Measurements from ENCODE around the gene SAP25. TPM values are rescaled to one million over a fixed set of nuclear protein-coding genes. Genes with fewer than 3 reads are reported as not detected.

SAP25 gene
- total RNA-seq, 1 donor from 2014 or later = 2.9 TPM

DNA sequence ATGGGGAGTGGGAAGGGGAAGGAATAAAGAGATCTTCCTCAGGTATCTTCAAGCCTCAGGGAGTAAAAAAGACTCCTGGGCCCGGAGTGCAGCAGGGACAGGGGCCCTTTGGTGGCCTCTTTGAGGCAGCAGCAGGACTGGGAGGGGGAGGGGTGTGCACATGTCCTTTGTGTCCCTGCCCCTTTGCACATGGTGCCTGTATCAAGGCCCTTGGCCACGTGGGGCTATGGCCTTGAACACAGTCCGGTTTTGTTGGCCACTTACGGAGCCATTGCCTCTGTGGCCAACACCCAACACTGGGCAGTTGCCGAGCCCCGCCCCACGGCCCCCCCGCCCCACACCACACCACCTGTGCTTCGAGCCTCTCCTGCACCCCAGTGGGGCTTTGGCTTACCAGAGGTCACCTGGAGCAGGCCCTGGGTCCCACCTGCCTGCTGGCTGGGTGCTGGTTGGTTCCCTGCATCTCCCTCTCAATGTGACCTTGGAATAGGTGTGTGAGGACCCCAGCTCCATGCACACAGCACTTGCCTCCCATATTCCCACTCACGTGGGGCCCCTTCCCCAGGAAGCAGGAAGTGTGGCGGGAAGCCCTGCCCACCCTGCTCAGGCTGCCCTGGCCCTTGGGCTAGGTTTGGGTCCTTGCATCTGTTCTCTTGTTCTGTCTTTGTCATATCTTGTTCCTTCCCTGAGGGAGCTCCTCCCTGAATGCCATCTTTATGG is 5.4 kb downstream of the SAP25 start:
- no peaks in the 10 kb centered on the region for H3K36me3 ChIP-seq
- no peak overlapping the region for H3K4me3 ChIP-seq
- DNase-seq (ENCODE audit: extremely low spot score in 2 of 2) = no peak
- no peaks in the 10 kb centered on the region for H3K9me3 ChIP-seq
- no peaks in the 10 kb centered on the region for H3K27me3 ChIP-seq
- TF ChIP-seq POLR2AphosphoS5 (IDR thresholded peaks at IDR 0.05; ENCODE audit: insufficient read depth in 1 of 2, low read depth in 1 of 2) (no peak), POLR2A (IDR thresholded peaks at IDR 0.05) (no peak)
- TF ChIP-seq, protein P1, sequence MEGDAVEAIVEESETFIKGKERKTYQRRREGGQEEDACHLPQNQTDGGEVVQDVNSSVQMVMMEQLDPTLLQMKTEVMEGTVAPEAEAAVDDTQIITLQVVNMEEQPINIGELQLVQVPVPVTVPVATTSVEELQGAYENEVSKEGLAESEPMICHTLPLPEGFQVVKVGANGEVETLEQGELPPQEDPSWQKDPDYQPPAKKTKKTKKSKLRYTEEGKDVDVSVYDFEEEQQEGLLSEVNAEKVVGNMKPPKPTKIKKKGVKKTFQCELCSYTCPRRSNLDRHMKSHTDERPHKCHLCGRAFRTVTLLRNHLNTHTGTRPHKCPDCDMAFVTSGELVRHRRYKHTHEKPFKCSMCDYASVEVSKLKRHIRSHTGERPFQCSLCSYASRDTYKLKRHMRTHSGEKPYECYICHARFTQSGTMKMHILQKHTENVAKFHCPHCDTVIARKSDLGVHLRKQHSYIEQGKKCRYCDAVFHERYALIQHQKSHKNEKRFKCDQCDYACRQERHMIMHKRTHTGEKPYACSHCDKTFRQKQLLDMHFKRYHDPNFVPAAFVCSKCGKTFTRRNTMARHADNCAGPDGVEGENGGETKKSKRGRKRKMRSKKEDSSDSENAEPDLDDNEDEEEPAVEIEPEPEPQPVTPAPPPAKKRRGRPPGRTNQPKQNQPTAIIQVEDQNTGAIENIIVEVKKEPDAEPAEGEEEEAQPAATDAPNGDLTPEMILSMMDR (IDR thresholded peaks at IDR 0.05) = no peak
- H3K27ac ChIP-seq = no peak overlapping the region
- H3K4me1 ChIP-seq = peaks cover 31% of the 10 kb centered on the region
- intact Hi-C loops (cut with DNase I) = loop anchor here (5.0 kb wide), 1 partner anchor 124 kb away; the partner anchor contains the start of gene GIGYF1

DNA sequence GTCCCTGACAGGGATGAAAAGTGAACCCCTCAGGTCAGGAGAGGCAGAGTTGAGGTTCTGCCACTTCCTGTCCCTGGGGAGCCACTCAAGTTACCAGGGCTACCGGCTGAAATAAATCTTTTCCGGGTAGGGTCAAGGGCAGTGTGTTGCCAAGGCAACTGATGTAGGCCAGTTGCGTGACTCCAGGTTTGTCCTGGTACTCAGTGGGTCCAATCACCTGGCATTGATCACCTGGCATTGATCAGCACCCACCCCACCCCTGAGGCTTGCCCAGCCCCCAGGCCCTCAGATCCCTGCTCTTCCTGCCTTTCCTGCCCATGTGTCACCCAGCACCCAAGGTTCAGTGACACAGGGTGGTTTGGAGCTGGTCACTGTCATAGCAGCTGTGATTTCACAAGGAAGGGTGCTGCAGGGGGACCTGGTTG is 5.9 kb downstream of the SAP25 start:
- Histone ChIP-seq H3K36me3 (no peaks in the 10 kb centered on the region), H3K27ac (no peak overlapping the region), H3K4me1 (peaks cover 31% of the 10 kb centered on the region), H3K9me3 (no peaks in the 10 kb centered on the region), H3K27me3 (no peaks in the 10 kb centered on the region), H3K4me3 (no peak overlapping the region)
- TF ChIP-seq, protein P1 (IDR thresholded peaks at IDR 0.05) = no peak
- TF ChIP-seq POLR2AphosphoS5 (IDR thresholded peaks at IDR 0.05; ENCODE audit: insufficient read depth in 1 of 2, low read depth in 1 of 2) (no peak), POLR2A (IDR thresholded peaks at IDR 0.05) (no peak)
- intact Hi-C loops (cut with DNase I) = loop anchor here (5.0 kb wide), 1 partner anchor 125 kb away; the partner anchor contains the start of gene GIGYF1
- DNase-seq (ENCODE audit: extremely low spot score in 2 of 2) = no peak

DNA sequence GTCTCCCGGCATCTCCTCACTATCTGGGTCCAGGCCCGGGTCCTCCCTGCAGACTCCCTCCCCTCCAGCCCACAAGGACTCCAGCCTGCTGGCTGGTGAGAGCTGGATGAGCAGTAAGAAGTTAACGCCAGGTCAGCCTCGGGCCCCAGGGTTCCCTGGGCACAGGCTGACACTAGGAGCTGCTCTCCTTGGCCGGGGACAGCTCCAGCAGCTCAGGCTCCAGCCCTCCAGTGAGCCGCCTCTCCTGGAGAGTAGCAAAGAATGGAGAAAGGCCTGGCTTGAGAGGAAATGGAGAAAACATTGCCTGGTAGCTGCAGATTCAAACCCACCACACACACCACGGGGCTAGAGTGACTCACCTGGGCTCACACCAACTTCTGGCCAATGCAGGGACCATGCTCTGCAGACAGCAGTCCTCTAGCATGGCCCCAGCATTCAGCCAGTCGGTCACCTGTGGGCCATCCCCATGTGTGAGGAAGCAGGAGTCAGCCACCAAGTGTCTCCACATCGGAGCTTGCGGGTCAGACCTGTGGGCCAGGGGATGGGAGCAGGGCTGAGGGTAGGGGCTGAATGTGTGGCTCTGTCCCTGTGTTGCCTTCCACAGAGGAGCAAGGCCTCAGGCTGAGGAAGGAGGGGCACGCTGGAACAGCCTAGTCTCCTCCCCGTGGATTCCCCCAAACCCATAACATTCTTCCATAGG is 6.5 kb downstream of the SAP25 start:
- Histone ChIP-seq H3K27ac (no peak overlapping the region), H3K36me3 (peaks cover 0 to 4% of the 10 kb centered on the region in 2 donors), H3K9me3 (no peaks in the 10 kb centered on the region), H3K27me3 (no peaks in the 10 kb centered on the region), H3K4me3 (no peak overlapping the region), H3K4me1 (peaks cover 31% of the 10 kb centered on the region)
- intact Hi-C loops (cut with DNase I) = loop anchor here (5.0 kb wide), 1 partner anchor 125 kb away; the partner anchor contains the start of gene GIGYF1
- TF ChIP-seq POLR2A (IDR thresholded peaks at IDR 0.05) = no peak
- TF ChIP-seq, protein P1 (IDR thresholded peaks at IDR 0.05) = no peak
- TF ChIP-seq POLR2AphosphoS5 (IDR thresholded peaks at IDR 0.05; ENCODE audit: insufficient read depth in 1 of 2, low read depth in 1 of 2) = no peak
- no peak for DNase-seq (ENCODE audit: extremely low spot score in 2 of 2)

DNA sequence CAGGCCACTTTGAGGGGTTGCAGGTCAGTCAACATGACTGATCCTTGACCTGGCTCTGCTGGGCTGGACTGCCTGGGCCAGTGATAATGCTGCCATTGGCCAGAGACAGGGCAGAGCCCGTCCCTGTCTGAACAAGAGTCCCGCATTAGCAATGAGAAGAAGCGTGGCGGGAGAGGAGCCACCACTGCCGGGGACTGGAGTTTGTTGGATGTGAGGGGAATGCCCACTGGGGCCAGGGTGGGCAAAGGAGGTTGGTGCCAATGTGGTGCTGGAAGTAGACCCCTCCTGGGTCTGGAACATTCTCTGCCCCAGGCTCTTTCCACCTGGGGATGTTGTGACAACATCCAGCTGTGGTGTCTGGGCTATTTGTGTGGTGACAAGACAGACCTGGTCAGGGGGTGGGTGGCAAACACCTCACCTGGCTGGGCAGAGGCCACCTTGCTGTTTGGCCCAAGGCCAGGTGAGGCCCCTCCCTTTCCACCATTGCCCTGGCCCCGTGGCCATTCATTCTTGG is 7.6 kb downstream of the SAP25 start:
- no peaks in the 10 kb centered on the region for H3K27me3 ChIP-seq
- H3K27ac ChIP-seq = no peak overlapping the region
- DNase-seq (ENCODE audit: extremely low spot score in 2 of 2) = no peak
- H3K4me3 ChIP-seq = no peak overlapping the region
- peaks cover 0 to 8% of the 10 kb centered on the region in 2 donors for H3K36me3 ChIP-seq
- H3K9me3 ChIP-seq = no peaks in the 10 kb centered on the region
- peaks cover 31% of the 10 kb centered on the region for H3K4me1 ChIP-seq
- intact Hi-C loops (cut with DNase I) = loop anchor here (5.0 kb wide), 1 partner anchor 126 kb away; the partner anchor contains the start of gene GIGYF1
- TF ChIP-seq, protein P1 (IDR thresholded peaks at IDR 0.05) = no peak
- TF ChIP-seq POLR2AphosphoS5 (IDR thresholded peaks at IDR 0.05; ENCODE audit: insufficient read depth in 1 of 2, low read depth in 1 of 2) (no peak), POLR2A (IDR thresholded peaks at IDR 0.05) (no peak)
